GM19452 (cell line): ENCODE measurements around the gene PCDHGB3.
A peak's percentile ranks its signal among the peaks of the same experiment; 100 is the strongest.
"Not testable (repeated sequence)": the region's sequence is repeated elsewhere in the genome, so short reads cannot be mapped to it uniquely, and the experiment has no call there.

Experiments
- ATAC-seq: cut with Tn5 transposase; IDR thresholded peaks from one replicate; pipeline ENCODE4 v1.9.1; 2021; ENCODE audit not compliant: unreplicated experiment

PCDHGB3 gene

DNA sequence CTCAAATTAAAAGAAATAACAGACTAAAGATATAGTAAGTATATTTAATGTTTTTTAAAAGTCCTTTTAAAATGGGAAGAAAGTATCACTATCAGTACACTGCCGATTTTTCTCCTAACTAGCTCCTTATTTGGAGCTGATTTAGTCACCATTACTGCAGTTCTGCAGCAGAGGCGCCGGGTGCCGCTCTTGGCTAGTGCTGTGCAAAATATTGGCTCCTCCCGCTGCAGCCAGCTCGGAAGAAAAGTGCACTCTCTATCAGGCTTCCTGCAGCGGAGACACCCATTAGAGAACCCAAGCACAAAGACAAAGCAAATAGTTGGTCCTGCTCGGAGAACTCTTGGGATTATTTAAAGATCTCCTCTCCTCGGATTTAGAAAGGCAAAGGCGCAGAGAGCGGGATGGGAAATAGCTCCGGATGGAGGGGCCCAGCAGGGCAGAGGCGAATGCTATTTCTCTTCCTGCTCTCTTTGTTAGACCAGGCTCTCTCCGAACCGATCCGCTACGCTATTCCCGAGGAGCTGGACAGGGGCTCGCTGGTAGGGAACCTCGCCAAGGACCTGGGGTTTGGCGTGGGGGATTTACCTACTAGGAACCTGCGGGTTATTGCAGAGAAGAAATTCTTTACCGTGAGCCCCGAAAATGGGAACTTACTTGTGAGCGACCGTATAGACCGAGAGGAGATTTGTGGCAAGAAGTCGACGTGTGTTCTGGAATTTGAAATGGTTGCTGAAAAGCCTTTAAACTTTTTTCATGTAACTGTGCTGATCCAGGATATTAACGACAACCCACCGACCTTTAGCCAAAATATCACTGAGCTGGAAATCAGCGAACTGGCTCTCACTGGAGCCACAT lies at the start of gene PCDHGB3:
TSS of gene PCDHGB3 (plus strand) at position 249 of the 855 bp plus-strand sequence. CDS start at position 402, 153 bp downstream.
- peak; percentile 75 for ATAC-seq

DNA sequence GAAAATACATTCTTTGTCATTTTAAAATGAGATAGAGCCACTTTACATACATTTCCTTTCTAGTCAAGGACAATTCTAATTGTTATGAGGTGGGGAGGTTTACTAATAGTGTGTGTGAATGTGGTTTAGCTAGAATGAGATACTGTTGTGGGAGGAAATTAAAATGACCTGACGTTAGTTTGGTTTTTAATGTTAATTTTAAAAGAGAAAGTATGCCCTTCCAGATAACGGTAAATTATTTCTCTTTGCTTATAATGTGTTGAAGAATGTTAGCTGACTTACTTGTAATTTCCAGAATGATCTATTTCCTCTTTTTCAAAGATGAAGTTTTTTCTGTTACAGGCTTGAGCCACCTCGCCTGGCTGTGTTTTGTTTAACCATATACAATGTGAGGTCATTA lies 47.8 kb upstream of the PCDHGB3 start:
- ATAC-seq, result no peak

DNA sequence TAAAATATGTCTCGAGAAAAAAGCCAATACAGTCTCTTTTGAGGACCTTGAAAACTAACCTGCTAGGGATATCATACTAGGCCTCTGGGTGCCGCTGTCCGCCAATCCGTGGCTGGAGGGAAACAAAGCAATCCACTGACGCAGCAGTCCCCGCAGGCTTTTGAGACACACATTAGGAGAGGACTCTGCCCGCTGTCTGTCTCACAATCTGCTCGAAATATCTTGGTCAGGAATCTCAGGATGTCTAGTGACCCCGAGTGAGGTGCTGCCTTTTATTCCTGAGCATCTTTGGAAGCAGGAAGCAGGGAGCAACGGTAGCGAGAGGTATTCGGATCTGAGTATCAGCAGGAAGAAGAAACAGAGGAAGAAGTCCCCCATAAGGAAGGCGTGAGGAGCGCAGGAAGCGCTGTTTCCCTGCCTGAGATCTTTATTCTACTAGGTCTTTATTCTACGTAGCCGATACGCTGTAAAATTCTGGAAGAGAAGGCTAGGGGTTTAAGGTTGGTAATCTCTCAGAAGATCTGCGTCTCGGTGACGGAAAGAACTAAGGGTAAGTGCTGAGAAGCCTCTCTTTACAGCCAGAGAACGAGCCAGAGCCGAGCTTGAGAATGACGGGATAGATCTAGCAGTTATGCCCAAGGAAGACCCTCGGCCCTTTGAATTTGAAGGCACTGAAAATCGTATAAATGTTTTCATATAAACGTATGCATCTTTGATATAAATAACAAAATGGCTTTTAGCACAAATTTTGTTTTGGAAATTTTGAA lies 43.8 kb upstream of the PCDHGB3 start:
- ATAC-seq, result peak; percentile 57

DNA sequence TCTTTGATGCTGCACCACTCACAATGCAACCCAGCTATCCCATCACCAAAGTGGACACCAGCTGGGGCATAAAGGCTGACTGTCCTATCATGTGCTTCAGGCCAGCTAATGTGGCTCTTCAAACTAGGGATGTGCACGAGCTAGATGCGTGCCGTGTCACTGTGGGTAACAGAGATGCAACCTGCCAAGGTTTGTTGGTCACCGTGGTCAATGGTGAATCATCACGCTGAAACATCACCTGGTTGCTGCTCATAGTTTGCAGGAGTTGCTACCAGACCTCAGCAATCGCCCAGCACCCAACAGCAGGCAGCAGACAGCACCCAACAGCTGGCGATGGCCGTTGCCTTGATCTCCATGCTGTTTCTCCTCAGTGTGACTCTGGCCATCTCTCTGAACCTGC lies 41.8 kb upstream of the PCDHGB3 start:
- no peak for ATAC-seq

GRCh38 chr5:141330299-141331080 lies 39.6 kb upstream of the PCDHGB3 start, which contains the start of gene PCDHGA1:
Gene PCDHGA1 (plus strand): TSS chr5:141330514.
- ATAC-seq, result no peak

- not testable (repeated sequence) for ATAC-seq
These were observed 37.5 kb upstream of the PCDHGB3 start for GRCh38 chr5:141332571-141332970.

DNA sequence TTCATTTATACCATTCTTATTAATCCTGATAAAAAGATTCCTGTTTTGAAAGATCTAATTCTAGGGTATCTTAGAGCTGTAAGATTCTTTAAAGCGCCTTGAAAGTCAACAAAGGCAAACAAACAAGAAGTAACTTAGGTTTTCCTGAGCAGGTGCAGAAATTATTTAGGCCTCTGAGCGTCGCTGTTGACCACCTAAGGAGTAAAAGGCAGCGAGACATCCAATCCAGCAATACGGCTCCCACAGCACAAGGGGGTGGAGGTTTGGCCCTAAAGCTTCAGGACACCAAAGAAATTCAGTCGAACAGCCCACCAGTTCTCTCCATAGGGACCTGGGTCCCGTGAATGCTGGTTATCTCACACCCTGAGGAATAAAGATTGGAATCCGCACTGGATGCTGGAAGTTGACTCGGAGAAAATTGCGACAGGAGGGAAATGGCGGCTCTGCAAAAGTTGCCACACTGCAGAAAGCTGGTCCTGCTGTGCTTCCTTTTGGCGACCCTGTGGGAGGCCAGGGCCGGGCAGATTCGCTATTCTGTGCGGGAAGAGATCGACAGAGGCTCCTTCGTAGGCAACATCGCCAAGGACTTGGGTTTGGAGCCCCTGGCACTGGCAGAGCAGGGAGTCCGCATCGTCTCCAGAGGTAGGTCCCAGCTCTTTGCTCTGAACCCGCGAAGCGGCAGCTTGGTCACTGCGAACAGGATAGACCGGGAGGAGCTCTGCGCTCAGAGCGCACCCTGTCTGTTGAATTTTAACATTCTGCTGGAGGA lies 31.3 kb upstream of the PCDHGB3 start, which contains the start of gene PCDHGA2:
TSS of gene PCDHGA2 (plus strand) at position 223 of the 769 bp plus-strand sequence.
- no peak for ATAC-seq

DNA sequence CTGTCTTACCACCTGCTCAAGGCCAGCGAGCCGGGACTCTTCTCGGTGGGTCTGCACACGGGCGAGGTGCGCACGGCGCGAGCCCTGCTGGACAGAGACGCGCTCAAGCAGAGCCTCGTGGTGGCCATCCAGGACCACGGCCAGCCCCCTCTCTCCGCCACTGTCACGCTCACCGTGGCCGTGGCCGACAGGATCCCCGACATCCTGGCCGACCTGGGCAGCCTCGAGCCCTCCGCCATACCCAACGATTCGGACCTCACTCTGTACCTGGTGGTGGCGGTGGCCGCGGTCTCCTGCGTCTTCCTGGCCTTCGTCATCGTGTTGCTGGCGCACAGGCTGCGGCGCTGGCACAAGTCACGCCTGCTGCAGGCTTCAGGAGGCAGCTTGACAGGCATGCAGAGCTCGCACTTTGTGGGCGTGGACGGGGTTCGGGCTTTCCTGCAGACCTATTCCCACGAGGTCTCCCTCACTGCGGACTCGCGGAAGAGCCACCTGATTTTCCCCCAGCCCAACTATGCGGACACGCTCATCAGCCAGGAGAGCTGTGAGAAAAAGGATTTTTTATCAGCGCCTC lies 29.2 kb upstream of the PCDHGB3 start:
- not testable (repeated sequence) for ATAC-seq

DNA sequence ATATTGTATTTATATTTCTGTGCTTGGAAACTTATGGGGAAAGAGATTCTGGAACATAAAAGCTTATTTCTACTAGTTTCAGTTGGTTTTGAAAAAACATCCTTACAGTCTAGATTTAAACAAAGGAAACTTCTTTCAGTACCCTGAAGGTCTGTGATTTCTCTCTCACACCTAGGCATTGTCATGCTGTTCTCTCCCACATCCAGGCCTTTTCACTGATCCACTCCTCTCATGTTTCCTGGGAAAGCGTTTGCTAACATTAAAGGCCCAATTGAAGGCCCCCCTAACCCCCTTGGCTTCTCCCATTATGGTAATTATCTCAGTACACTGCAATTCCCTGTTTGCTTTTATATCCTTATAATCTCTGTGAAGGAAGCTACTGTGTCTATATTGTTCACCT lies 27.3 kb upstream of the PCDHGB3 start:
- ATAC-seq, result no peak

- no peak for ATAC-seq
These were observed 26.6 kb upstream of the PCDHGB3 start, which contains the start of gene PCDHGA3 for GRCh38 chr5:141343242-141343952. Gene PCDHGA3 (plus strand): TSS chr5:141343829. CDS start chr5:141344034, 205 bp downstream.

DNA sequence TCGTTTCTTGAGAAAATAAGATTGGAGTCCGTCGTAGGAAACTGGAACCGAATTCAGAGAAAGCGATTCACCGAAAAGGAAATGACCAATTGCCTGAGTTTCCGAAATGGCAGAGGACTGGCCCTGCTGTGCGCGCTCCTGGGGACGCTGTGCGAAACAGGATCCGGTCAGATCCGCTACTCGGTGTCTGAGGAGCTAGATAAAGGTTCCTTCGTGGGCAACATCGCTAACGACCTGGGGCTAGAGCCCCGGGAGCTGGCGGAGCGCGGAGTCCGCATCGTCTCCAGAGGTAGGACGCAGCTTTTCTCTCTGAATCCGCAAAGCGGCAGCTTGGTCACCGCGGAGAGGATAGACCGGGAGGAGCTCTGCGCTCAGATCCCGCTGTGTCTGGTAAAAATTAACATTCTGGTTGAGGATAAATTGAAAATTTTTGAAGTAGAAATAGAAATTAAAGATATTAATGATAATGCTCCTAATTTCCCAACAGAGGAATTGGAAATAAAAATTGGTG lies 26.0 kb upstream of the PCDHGB3 start:
- no peak for ATAC-seq

GRCh38 chr5:141345327-141345726 lies 24.7 kb upstream of the PCDHGB3 start:
- no peak for ATAC-seq

DNA sequence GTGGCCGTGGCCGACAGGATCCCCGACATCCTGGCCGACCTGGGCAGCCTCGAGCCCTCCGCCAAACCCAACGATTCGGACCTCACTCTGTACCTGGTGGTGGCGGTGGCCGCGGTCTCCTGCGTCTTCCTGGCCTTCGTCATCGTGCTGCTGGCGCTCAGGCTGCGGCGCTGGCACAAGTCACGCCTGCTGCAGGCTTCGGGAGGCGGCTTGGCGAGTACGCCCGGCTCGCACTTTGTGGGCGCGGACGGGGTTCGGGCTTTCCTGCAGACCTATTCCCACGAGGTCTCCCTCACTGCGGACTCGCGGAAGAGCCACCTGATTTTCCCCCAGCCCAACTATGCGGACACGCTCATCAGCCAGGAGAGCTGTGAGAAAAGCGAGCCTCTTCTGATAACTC lies 24.0 kb upstream of the PCDHGB3 start:
- not testable (repeated sequence) for ATAC-seq

GRCh38 chr5:141349917-141350619 lies 20.0 kb upstream of the PCDHGB3 start, which contains the start of gene PCDHGB1:
Gene PCDHGB1 (plus strand): TSS chr5:141350099. CDS start chr5:141350261, 162 bp downstream.
- no peak for ATAC-seq

GRCh38 chr5:141351591-141351990 lies 18.5 kb upstream of the PCDHGB3 start:
- no peak for ATAC-seq

DNA sequence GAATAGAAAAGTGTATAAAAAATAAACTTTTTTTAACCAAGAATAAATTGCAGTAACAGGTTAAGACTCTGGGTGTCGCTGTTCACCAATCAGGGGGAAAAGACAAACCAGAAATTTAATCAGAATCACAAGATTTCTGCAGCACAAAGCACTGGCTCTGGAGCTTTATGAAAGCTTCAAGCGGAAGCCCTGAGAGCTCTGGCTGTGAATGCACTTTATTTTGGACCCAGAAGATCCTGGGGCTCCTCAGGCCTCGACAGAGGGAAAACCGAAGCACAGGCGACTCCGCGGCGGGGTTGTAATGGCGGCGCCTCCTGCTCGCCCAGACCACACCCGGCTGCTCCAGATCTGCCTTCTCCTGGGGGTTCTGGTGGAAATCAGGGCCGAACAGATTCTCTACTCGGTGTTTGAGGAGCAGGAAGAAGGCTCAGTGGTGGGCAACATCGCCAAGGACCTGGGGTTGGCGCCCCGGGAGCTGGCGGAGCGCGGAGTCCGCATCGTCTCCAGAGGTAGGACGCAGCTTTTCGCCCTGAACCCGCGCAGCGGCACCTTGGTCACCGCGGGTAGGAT lies 15.1 kb upstream of the PCDHGB3 start, which contains the start of gene PCDHGA4:
TSS of gene PCDHGA4 (plus strand) at position 122 of the 570 bp plus-strand sequence. CDS start at position 209, 87 bp downstream.
- ATAC-seq, result no peak

GRCh38 chr5:141355641-141356040 lies 14.4 kb upstream of the PCDHGB3 start:
- no peak for ATAC-seq

DNA sequence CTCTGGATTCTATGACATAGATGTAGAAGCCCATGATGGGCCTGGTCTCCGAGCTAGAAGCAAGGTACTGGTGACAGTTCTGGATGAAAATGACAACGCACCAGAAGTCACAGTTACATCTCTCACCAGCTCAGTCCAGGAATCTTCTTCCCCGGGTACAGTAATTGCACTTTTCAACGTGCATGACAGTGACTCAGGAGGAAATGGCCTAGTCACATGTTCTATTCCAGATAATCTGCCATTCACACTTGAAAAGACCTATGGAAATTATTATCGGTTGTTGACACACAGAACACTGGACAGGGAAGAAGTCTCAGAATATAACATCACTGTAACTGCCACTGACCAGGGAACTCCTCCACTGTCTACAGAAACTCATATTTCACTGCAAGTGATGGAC lies 13.9 kb upstream of the PCDHGB3 start:
- no peak for ATAC-seq
